Stimulated activated CD4-positive, alpha-beta T cell treated with anti-CD3 and anti-CD28 coated beads, Interleukin-4, amount 100 ng/mL, for 4 hours (primary cell): ENCODE measurements around the gene ORMDL1.
"Not testable (repeated sequence)": the region's sequence is repeated elsewhere in the genome, so short reads cannot be mapped to it uniquely, and the experiment has no call there.

Experiments used
- DNase-seq, 2 experiments: peaks; one replicate each; pipeline ENCODE4 v3.0.0-alpha.2; 2020

Gene ORMDL1

GRCh38 chr2:189770590-189771322 is 13.4 kb downstream of the ORMDL1 start:
- DNase-seq, result no peak

GRCh38 chr2:189763908-189764661 is 20.1 kb downstream of the ORMDL1 start:
- DNase-seq, result no peak

- DNase-seq, result peak; percentile 87 to 90
Measured at GRCh38 chr2:189762551-189763298, 21.4 kb downstream of the ORMDL1 start, which contains the start of gene OSGEPL1. Gene OSGEPL1 (minus strand): TSS chr2:189762792. CDS start chr2:189761640, 1,152 bp downstream.

- DNase-seq, result no peak
Measured at GRCh38 chr2:189762229-189762550, 21.9 kb downstream of the ORMDL1 start.

- not testable (repeated sequence) for DNase-seq
Measured at GRCh38 chr2:189760154-189760553, 24.0 kb downstream of the ORMDL1 start.

GRCh38 chr2:189756311-189756952 is 27.7 kb downstream of the ORMDL1 start:
- DNase-seq, result no peak

GRCh38 chr2:189751080-189751658 is 33.0 kb downstream of the ORMDL1 start:
- peak; percentile 11 to 18 for DNase-seq

- DNase-seq, result no peak
Measured at GRCh38 chr2:189729430-189729829, 54.7 kb downstream of the ORMDL1 start.

GRCh38 chr2:189726849-189727248 is 57.3 kb downstream of the ORMDL1 start:
- DNase-seq, result no peak

GRCh38 chr2:189726271-189726670 is 57.9 kb downstream of the ORMDL1 start:
- no peak for DNase-seq

- DNase-seq, result no peak
Measured at GRCh38 chr2:189723192-189723591, 60.9 kb downstream of the ORMDL1 start.
